Esophagus squamous epithelium (tissue), 4 donors: ENCODE data around the gene PCBP1.

Experiments
- POLR2A ChIP-seq, 4 donors: fragments of 450-650 bp; IDR thresholded peaks; one replicate each; pipeline ENCODE4 v1.6.1; 2017; ENCODE audit warnings: antibody characterized with exemption in 4 of 4, mild to moderate bottlenecking in 4 of 4, moderate library complexity in 3 of 4
- TF ChIP-seq, protein P1 (sequence below), 6 experiments: fragments of 450-650 bp in 4 of 6; fragments of 200-600 bp in 2 of 6; sonication (generic) in 2 of 6; IDR thresholded peaks; one replicate each; pipeline ENCODE4 v1.5.1; 2016 to 2019; ENCODE audit warnings: antibody characterized with exemption in 6 of 6, mild to moderate bottlenecking in 4 of 6, moderate library complexity in 4 of 6

GRCh38 chr2:70046534-70046933 is 40.7 kb upstream of the PCBP1 start:
- TF ChIP-seq, protein P1, sequence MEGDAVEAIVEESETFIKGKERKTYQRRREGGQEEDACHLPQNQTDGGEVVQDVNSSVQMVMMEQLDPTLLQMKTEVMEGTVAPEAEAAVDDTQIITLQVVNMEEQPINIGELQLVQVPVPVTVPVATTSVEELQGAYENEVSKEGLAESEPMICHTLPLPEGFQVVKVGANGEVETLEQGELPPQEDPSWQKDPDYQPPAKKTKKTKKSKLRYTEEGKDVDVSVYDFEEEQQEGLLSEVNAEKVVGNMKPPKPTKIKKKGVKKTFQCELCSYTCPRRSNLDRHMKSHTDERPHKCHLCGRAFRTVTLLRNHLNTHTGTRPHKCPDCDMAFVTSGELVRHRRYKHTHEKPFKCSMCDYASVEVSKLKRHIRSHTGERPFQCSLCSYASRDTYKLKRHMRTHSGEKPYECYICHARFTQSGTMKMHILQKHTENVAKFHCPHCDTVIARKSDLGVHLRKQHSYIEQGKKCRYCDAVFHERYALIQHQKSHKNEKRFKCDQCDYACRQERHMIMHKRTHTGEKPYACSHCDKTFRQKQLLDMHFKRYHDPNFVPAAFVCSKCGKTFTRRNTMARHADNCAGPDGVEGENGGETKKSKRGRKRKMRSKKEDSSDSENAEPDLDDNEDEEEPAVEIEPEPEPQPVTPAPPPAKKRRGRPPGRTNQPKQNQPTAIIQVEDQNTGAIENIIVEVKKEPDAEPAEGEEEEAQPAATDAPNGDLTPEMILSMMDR (IDR thresholded peaks at IDR 0.05): no peak
- TF ChIP-seq POLR2A (IDR thresholded peaks at IDR 0.05): no peak
